HG02759 (cell line): ENCODE data around the gene CCT7.
"Not testable (repeated sequence)": the region's sequence is repeated elsewhere in the genome, so short reads cannot be mapped to it uniquely, and the experiment has no call there.

Source experiments
- ATAC-seq: cut with Tn5 transposase; IDR thresholded peaks from one replicate; pipeline ENCODE4 v1.9.1; 2021; ENCODE audit warnings: mild to moderate bottlenecking, moderate library complexity; ENCODE audit not compliant: unreplicated experiment

Gene CCT7

GRCh38 chr2:73233932-73234832 is at the start of gene CCT7:
Gene CCT7, plus strand, starts transcription at chr2:73234308. Its CDS starts 71 bp downstream, at chr2:73234379.
- peak; percentile 64 for ATAC-seq

GRCh38 chr2:73185965-73186364 is 48.1 kb upstream of the CCT7 start:
- no peak for ATAC-seq

- no peak for ATAC-seq
These were observed 46.6 kb upstream of the CCT7 start for GRCh38 chr2:73187549-73187948.

GRCh38 chr2:73197579-73197978 is 36.5 kb upstream of the CCT7 start:
- no peak for ATAC-seq

GRCh38 chr2:73200281-73200680 is 33.8 kb upstream of the CCT7 start:
- ATAC-seq: not testable (repeated sequence)

GRCh38 chr2:73202156-73203054 is 31.7 kb upstream of the CCT7 start, which contains the start of gene NOTO:
Gene NOTO, plus strand, starts transcription at chr2:73202574. Its CDS starts 93 bp downstream, at chr2:73202667.
- no peak for ATAC-seq

GRCh38 chr2:73203055-73203681 is 30.9 kb upstream of the CCT7 start:
- ATAC-seq: no peak

- ATAC-seq: no peak
These were observed 28.5 kb upstream of the CCT7 start for GRCh38 chr2:73205611-73206010.

- no peak for ATAC-seq
These were observed 25.9 kb upstream of the CCT7 start for GRCh38 chr2:73208258-73208657.

- ATAC-seq: no peak
These were observed 24.1 kb upstream of the CCT7 start for GRCh38 chr2:73210019-73210418.

- no peak for ATAC-seq
These were observed 23.4 kb upstream of the CCT7 start for GRCh38 chr2:73210696-73211095.

GRCh38 chr2:73212098-73212447 is 22.0 kb upstream of the CCT7 start:
- ATAC-seq: no peak

- peak; percentile 62 for ATAC-seq
These were observed 21.5 kb upstream of the CCT7 start for GRCh38 chr2:73212448-73213176.

- ATAC-seq: peak; percentile 93
These were observed 19.7 kb upstream of the CCT7 start, which contains the start of gene SMYD5 for GRCh38 chr2:73214120-73215035. Gene SMYD5, plus strand, starts transcription at chr2:73214245. Its CDS starts 22 bp downstream, at chr2:73214267.

- no peak for ATAC-seq
These were observed 18.9 kb upstream of the CCT7 start for GRCh38 chr2:73215254-73215653.

- no peak for ATAC-seq
These were observed 16.9 kb upstream of the CCT7 start for GRCh38 chr2:73217160-73217559.

- no peak for ATAC-seq
These were observed 16.3 kb upstream of the CCT7 start for GRCh38 chr2:73217826-73218225.

GRCh38 chr2:73218298-73218697 is 15.8 kb upstream of the CCT7 start:
- no peak for ATAC-seq

GRCh38 chr2:73223821-73224220 is 10.3 kb upstream of the CCT7 start:
- no peak for ATAC-seq
